ENCODE data around the gene ST3GAL3.

GRCh38 chr1:43934101-43934985, 227.0 kb downstream of the ST3GAL3 start:
- TF ChIP-seq EZH2 (IDR thresholded peaks at IDR 0.05) (no peak), POLR2AphosphoS5 (IDR thresholded peaks at IDR 0.05; ENCODE audit: borderline replicate concordance, low read depth, low read length) (no peak)
